ENCODE results near the gene CCDC117.
"Not testable (repeated sequence)": the region's sequence is repeated elsewhere in the genome, so short reads cannot be mapped to it uniquely, and the experiment has no call there.

The CCDC117 gene, protein sequence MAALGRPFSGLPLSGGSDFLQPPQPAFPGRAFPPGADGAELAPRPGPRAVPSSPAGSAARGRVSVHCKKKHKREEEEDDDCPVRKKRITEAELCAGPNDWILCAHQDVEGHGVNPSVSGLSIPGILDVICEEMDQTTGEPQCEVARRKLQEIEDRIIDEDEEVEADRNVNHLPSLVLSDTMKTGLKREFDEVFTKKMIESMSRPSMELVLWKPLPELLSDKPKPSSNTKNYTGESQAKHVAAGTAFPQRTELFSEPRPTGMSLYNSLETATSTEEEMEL

DNA sequence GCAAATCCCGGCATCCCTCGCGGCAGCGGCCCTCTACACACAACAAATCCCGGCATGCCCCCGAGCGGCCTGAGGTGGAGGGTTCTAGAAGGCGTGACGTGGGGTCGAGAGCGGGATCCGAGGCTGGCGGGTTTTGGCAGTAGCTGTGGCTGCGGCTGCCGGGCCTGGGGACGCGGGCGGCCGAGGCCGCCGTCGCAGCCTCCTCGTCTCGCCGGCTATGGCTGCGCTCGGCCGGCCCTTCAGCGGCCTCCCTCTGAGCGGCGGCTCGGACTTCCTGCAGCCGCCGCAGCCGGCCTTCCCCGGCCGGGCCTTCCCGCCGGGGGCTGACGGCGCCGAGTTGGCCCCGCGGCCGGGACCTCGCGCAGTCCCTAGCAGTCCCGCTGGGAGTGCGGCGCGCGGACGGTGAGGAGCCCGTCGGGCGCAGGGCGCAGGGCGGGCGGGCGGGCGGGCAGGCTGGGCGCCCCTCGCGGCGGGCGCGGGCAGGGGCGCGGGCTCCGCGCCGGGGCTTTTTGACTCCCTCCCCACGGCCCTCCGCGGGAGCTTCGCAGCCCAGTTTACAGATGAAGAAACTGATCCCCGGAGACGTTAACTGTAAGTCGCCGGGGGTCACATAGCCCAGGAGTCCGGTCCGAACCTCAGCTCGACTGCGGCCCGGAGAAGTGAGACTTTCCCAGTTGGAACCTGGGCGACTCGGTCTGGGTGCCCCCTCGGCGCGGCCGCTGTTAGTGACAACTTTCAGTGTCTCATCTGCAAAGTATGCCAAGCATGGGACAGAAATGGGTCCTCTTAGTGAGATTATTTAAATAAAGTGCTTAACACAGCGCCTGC lies at the start of gene CCDC117:
TSS of gene CCDC117 (plus strand) at position 63 of the 828 bp plus-strand sequence. CDS start at position 218, 155 bp downstream.
- H3K4me3 ChIP-seq (ENCODE audit: low read depth in 1 of 2, low read length in 2 of 2), result peak within 1 kb of the TSS; percentile 72 to 74
- peaks cover 0 to 8% of the 10 kb centered on the region in 2 donors for H3K36me3 ChIP-seq (ENCODE audit: control insufficient read depth in 1 of 2, insufficient read depth in 2 of 2, low read length in 2 of 2)
- no peaks in the 10 kb centered on the region for H3K9me3 ChIP-seq (ENCODE audit: control insufficient read depth in 1 of 2, low read length in 2 of 2)
- H3K4me1 ChIP-seq (ENCODE audit: control insufficient read depth in 1 of 2, insufficient read depth in 2 of 2, low read length in 2 of 2), result peaks cover 0 to 20% of the 10 kb centered on the region in 2 donors
- peak within 1 kb of the TSS; percentile 85 for H3K27ac ChIP-seq (ENCODE audit: low read length)
- H3K27me3 ChIP-seq (ENCODE audit: low read depth, low read length), result no peaks in the 10 kb centered on the region

- H3K36me3 ChIP-seq (ENCODE audit: control insufficient read depth in 1 of 2, insufficient read depth in 2 of 2, low read length in 2 of 2), result no peaks in the 10 kb centered on the region
- no peak overlapping the region for H3K27ac ChIP-seq (ENCODE audit: low read length)
- H3K27me3 ChIP-seq (ENCODE audit: low read depth, low read length), result no peaks in the 10 kb centered on the region
- H3K4me1 ChIP-seq (ENCODE audit: control insufficient read depth in 1 of 2, insufficient read depth in 2 of 2, low read length in 2 of 2), result no peaks in the 10 kb centered on the region
- H3K4me3 ChIP-seq (ENCODE audit: low read depth in 1 of 2, low read length in 2 of 2), result no peak overlapping the region
- H3K9me3 ChIP-seq (ENCODE audit: control insufficient read depth in 1 of 2, low read length in 2 of 2), result no peaks in the 10 kb centered on the region
These were observed 44.5 kb upstream of the CCDC117 start for GRCh38 chr22:28728002-28728401.

- H3K4me1 ChIP-seq (ENCODE audit: control insufficient read depth in 1 of 2, insufficient read depth in 2 of 2, low read length in 2 of 2), result no peaks in the 10 kb centered on the region
- no peaks in the 10 kb centered on the region for H3K27me3 ChIP-seq (ENCODE audit: low read depth, low read length)
- no peaks in the 10 kb centered on the region for H3K9me3 ChIP-seq (ENCODE audit: control insufficient read depth in 1 of 2, low read length in 2 of 2)
- H3K4me3 ChIP-seq (ENCODE audit: low read depth in 1 of 2, low read length in 2 of 2), result no peak overlapping the region
- H3K36me3 ChIP-seq (ENCODE audit: control insufficient read depth in 1 of 2, insufficient read depth in 2 of 2, low read length in 2 of 2), result no peaks in the 10 kb centered on the region
- H3K27ac ChIP-seq (ENCODE audit: low read length), result no peak overlapping the region
These were observed 43.7 kb upstream of the CCDC117 start for GRCh38 chr22:28728621-28729313.

DNA sequence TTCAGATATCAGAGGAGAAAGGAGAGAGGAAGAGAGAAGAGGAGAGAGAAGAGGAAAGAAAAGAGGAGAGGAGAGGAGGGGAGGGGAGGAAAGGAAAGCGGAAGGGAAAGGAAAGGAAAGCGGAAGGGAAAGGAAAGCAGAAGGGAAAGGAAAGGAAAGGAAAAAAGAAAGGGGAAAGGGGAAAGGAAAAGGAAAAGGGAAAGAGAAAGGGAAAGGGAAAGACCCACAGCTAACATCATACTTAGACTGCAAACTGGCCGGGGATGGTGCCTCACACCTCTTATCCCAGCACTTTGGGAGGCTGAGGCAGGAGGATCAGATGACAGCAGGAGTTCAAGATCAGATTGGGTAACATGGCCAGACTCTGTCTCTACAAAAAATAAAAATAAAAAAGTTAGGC lies 42.3 kb upstream of the CCDC117 start:
- no peak overlapping the region for H3K27ac ChIP-seq (ENCODE audit: low read length)
- no peaks in the 10 kb centered on the region for H3K4me1 ChIP-seq (ENCODE audit: control insufficient read depth in 1 of 2, insufficient read depth in 2 of 2, low read length in 2 of 2)
- H3K9me3 ChIP-seq (ENCODE audit: control insufficient read depth in 1 of 2, low read length in 2 of 2), result no peaks in the 10 kb centered on the region
- H3K27me3 ChIP-seq (ENCODE audit: low read depth, low read length), result no peaks in the 10 kb centered on the region
- H3K36me3 ChIP-seq (ENCODE audit: control insufficient read depth in 1 of 2, insufficient read depth in 2 of 2, low read length in 2 of 2), result no peaks in the 10 kb centered on the region
- no peak overlapping the region for H3K4me3 ChIP-seq (ENCODE audit: low read depth in 1 of 2, low read length in 2 of 2)

GRCh38 chr22:28734393-28734792 lies 38.1 kb upstream of the CCDC117 start:
- Histone ChIP-seq H3K4me1 (ENCODE audit: control insufficient read depth in 1 of 2, insufficient read depth in 2 of 2, low read length in 2 of 2) (no peaks in the 10 kb centered on the region), H3K27me3 (ENCODE audit: low read depth, low read length) (no peaks in the 10 kb centered on the region), H3K4me3 (ENCODE audit: low read depth in 1 of 2, low read length in 2 of 2) (no peak overlapping the region), H3K36me3 (ENCODE audit: control insufficient read depth in 1 of 2, insufficient read depth in 2 of 2, low read length in 2 of 2) (no peaks in the 10 kb centered on the region), H3K27ac (ENCODE audit: low read length) (no peak overlapping the region), H3K9me3 (ENCODE audit: control insufficient read depth in 1 of 2, low read length in 2 of 2) (no peaks in the 10 kb centered on the region)

DNA sequence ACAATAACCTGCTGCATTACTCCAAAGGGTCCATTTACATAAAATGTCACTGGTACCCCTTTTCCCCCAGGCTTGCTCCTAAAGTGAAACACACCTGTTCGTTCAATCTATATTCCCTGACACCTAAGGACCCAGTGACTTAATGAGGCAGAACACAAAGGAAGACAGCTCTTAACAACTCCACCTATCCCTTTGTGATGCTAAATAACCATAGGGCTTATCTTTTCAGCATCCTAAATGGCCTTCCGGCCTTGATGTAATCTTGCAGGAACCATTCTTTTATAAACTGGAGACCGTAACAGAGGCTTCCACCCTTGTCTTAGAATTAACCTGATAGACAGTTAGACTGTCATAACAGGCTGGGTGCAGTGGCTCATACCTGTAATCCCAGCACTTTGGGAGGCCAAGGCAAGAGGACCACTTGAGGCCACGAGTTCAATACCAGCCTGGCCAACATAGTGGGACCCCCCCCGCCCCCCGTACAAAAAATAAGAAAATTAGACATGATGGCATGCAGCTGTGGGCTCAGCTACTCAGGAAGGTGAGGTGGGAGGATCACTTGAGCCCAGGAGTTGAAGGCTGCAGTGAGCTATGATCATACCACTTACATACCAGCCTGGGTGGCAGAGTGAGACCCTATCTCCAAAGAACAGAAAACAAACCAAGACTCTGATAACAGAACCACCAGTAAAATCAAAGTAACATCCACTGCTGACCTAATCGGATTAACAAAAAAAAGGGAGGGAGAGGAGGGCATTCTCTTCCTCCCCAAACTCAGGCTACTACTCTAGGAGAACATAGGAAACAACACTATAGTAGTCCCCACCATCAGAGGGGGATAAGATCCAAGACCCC lies 36.0 kb upstream of the CCDC117 start:
- H3K36me3 ChIP-seq (ENCODE audit: control insufficient read depth in 1 of 2, insufficient read depth in 2 of 2, low read length in 2 of 2), result no peaks in the 10 kb centered on the region
- no peak overlapping the region for H3K4me3 ChIP-seq (ENCODE audit: low read depth in 1 of 2, low read length in 2 of 2)
- H3K27ac ChIP-seq (ENCODE audit: low read length), result no peak overlapping the region
- H3K4me1 ChIP-seq (ENCODE audit: control insufficient read depth in 1 of 2, insufficient read depth in 2 of 2, low read length in 2 of 2), result peaks cover 0 to 5% of the 10 kb centered on the region in 2 donors
- no peaks in the 10 kb centered on the region for H3K27me3 ChIP-seq (ENCODE audit: low read depth, low read length)
- no peaks in the 10 kb centered on the region for H3K9me3 ChIP-seq (ENCODE audit: control insufficient read depth in 1 of 2, low read length in 2 of 2)

DNA sequence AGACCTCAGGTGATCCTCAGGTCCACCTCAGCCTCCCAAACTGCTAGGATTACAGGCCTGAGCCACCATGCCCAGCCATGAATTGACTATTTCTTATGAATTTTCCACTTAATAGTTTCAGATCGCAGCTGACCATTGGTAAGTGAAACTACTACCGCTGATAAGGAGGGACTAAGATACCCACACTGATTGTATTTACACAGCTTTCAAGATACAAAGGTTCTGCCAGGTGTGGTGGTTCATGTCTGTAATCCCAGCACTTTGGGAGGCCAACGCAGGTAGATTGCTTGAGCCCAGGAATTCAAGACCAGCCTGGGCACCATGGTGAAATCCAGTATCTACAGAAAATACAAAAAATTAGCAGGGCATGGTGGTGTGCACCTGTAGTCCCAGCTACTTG lies 34.8 kb upstream of the CCDC117 start:
- H3K36me3 ChIP-seq (ENCODE audit: control insufficient read depth in 1 of 2, insufficient read depth in 2 of 2, low read length in 2 of 2), result peaks cover 0 to 3% of the 10 kb centered on the region in 2 donors
- H3K27me3 ChIP-seq (ENCODE audit: low read depth, low read length), result no peaks in the 10 kb centered on the region
- H3K9me3 ChIP-seq (ENCODE audit: control insufficient read depth in 1 of 2, low read length in 2 of 2), result no peaks in the 10 kb centered on the region
- H3K27ac ChIP-seq (ENCODE audit: low read length), result no peak overlapping the region
- peaks cover 0 to 7% of the 10 kb centered on the region in 2 donors for H3K4me1 ChIP-seq (ENCODE audit: control insufficient read depth in 1 of 2, insufficient read depth in 2 of 2, low read length in 2 of 2)
- H3K4me3 ChIP-seq (ENCODE audit: low read depth in 1 of 2, low read length in 2 of 2), result no peak overlapping the region

DNA sequence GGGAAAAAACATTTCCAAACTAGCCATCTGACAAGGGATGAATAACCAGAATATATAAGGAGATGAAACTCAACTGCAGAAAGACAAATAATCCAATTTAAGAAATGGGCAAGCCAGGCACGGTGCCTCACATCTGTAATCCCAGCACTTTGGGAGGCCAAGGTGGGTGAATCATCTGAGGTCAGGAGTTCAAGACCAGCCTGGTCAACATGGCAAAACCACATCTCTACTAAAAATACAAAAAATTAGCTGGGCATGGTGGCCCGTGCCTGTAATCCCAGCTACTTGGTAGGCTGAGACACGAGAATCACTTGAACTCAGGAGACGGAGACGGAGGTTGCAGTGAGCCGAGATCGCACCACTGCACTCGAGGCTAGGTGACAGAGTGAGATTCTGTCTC lies 33.6 kb upstream of the CCDC117 start:
- peaks cover 0 to 15% of the 10 kb centered on the region in 2 donors for H3K4me1 ChIP-seq (ENCODE audit: control insufficient read depth in 1 of 2, insufficient read depth in 2 of 2, low read length in 2 of 2)
- not testable (repeated sequence) for H3K4me3 ChIP-seq (ENCODE audit: low read depth in 1 of 2, low read length in 2 of 2); H3K9me3 ChIP-seq (ENCODE audit: control insufficient read depth in 1 of 2, low read length in 2 of 2); H3K36me3 ChIP-seq (ENCODE audit: control insufficient read depth in 1 of 2, insufficient read depth in 2 of 2, low read length in 2 of 2); H3K27me3 ChIP-seq (ENCODE audit: low read depth, low read length); H3K27ac ChIP-seq (ENCODE audit: low read length)

- H3K27ac ChIP-seq (ENCODE audit: low read length), result peak overlapping the region; percentile 45
- H3K27me3 ChIP-seq (ENCODE audit: low read depth, low read length), result no peaks in the 10 kb centered on the region
- no peaks in the 10 kb centered on the region for H3K9me3 ChIP-seq (ENCODE audit: control insufficient read depth in 1 of 2, low read length in 2 of 2)
- H3K4me3 ChIP-seq (ENCODE audit: low read depth in 1 of 2, low read length in 2 of 2), result peak overlapping the region; percentile 85 to 92
- H3K4me1 ChIP-seq (ENCODE audit: control insufficient read depth in 1 of 2, insufficient read depth in 2 of 2, low read length in 2 of 2), result peaks cover 0 to 15% of the 10 kb centered on the region in 2 donors
- peaks cover 13 to 24% of the 10 kb centered on the region in 2 donors for H3K36me3 ChIP-seq (ENCODE audit: control insufficient read depth in 1 of 2, insufficient read depth in 2 of 2, low read length in 2 of 2)
These were observed 31.2 kb upstream of the CCDC117 start for GRCh38 chr22:28741200-28741784.

GRCh38 chr22:28741785-28742561 lies 30.5 kb upstream of the CCDC117 start, which contains the start of the genes CHEK2 and HSCB:
TSS of gene CHEK2 (minus strand) at chr22:28741820. CDS start at chr22:28734721, 7,099 bp downstream.
TSS of gene HSCB (plus strand) at chr22:28742039. CDS start at chr22:28742096, 57 bp downstream.
- H3K4me1 ChIP-seq (ENCODE audit: control insufficient read depth in 1 of 2, insufficient read depth in 2 of 2, low read length in 2 of 2), result peaks cover 0 to 15% of the 10 kb centered on the region in 2 donors
- H3K27me3 ChIP-seq (ENCODE audit: low read depth, low read length), result no peaks in the 10 kb centered on the region
- H3K27ac ChIP-seq (ENCODE audit: low read length), result peak within 1 kb of the TSS; percentile 97
- H3K4me3 ChIP-seq (ENCODE audit: low read depth in 1 of 2, low read length in 2 of 2), result peak within 1 kb of the TSS; percentile 85 to 92
- H3K9me3 ChIP-seq (ENCODE audit: control insufficient read depth in 1 of 2, low read length in 2 of 2), result no peaks in the 10 kb centered on the region
- H3K36me3 ChIP-seq (ENCODE audit: control insufficient read depth in 1 of 2, insufficient read depth in 2 of 2, low read length in 2 of 2), result peaks cover 14 to 30% of the 10 kb centered on the region in 2 donors

All from muscle layer of duodenum (tissue), 2 donors.